Activated B cell treated with CpG ODN at 0.5 μM for 24 hours (primary cell): ENCODE data around the gene OSBPL1A. TPM values are rescaled to one million over a fixed set of nuclear protein-coding genes. Genes with fewer than 3 reads are reported as not detected.

Experiments used
- ATAC-seq: fragments of 200-7000 bp; cut with Tn5 transposase; one replicate; pipeline ENCODE4 v1.10.0; 2021; ENCODE audit warnings: low read depth, mild to moderate bottlenecking, moderate library complexity
- CTCF ChIA-PET: fragments of 350-600 bp; sonication (Branson Sonifier 250); formaldehyde crosslinking; loops from one replicate; lab custom pipeline; 2021; ENCODE audit warnings: antibody characterized with exemption; lab: Charles Lee
- POLR2A ChIA-PET: fragments of 350-600 bp; sonication (Branson Sonifier 250); formaldehyde crosslinking; loops from one replicate; lab custom pipeline; 2021; ENCODE audit warnings: antibody characterized with exemption; lab: Charles Lee
- DNase-seq: peaks from one replicate; pipeline ENCODE4 v3.0.0; 2022
- H3K27ac Mint-ChIP-seq: one replicate; pipeline ENCODE4 v1.8.0; 2020; ENCODE audit warnings: mixed read lengths
- H3K27me3 Mint-ChIP-seq: one replicate; pipeline ENCODE4 v1.8.0; 2021; ENCODE audit warnings: mixed read lengths
- H3K36me3 Mint-ChIP-seq: one replicate; pipeline ENCODE4 v1.8.0; 2021; ENCODE audit warnings: low read depth, mixed read lengths
- H3K4me1 Mint-ChIP-seq: one replicate; pipeline ENCODE4 v1.8.0; 2021; ENCODE audit warnings: mixed read lengths
- H3K4me3 Mint-ChIP-seq: one replicate; pipeline ENCODE4 v1.8.0; 2020; ENCODE audit warnings: mild to moderate bottlenecking, mixed read lengths
- H3K9me3 Mint-ChIP-seq: one replicate; pipeline ENCODE4 v1.8.0; 2020; ENCODE audit warnings: mixed read lengths
- intact Hi-C: fragments of 100-400 bp; cut with micrococcal nuclease; formaldehyde crosslinking; loops from one replicate; pipeline ENCODE4 v1.15.1; 2024
- total RNA-seq: library from RNA; stranded (reverse); gene quantifications from 2 replicates; pipeline ENCODE4 v1.2.3, GENCODE V29; 2022
- TF ChIP-seq, protein P1 (sequence below): fragments of 200-600 bp; IDR thresholded peaks from one replicate; pipeline ENCODE4 v1.8.0; 2022; ENCODE audit warnings: antibody characterized with exemption, mild to moderate bottlenecking

Gene OSBPL1A
- total RNA-seq, 1 donor from 2014 or later = 0.80 TPM

DNA sequence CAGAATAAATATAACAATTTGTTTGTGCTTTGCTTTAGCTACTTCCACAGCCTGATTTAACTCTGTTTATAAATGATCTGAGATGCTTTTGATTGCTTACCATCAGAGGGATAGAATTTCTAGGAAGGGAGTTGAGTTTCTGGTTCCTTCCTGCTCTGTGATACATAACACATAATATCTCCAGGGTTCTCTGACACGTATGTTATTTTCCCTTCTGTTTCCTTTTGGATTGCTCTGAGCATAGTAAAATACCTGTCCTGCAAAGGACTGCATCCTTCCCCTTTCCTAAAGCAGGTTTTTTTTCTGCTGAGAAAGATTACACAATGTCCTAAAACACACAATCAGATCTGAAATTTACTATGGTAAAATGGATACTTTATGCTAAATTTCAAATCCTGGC lies 182.7 kb downstream of the OSBPL1A start:
- TF ChIP-seq, protein P1, sequence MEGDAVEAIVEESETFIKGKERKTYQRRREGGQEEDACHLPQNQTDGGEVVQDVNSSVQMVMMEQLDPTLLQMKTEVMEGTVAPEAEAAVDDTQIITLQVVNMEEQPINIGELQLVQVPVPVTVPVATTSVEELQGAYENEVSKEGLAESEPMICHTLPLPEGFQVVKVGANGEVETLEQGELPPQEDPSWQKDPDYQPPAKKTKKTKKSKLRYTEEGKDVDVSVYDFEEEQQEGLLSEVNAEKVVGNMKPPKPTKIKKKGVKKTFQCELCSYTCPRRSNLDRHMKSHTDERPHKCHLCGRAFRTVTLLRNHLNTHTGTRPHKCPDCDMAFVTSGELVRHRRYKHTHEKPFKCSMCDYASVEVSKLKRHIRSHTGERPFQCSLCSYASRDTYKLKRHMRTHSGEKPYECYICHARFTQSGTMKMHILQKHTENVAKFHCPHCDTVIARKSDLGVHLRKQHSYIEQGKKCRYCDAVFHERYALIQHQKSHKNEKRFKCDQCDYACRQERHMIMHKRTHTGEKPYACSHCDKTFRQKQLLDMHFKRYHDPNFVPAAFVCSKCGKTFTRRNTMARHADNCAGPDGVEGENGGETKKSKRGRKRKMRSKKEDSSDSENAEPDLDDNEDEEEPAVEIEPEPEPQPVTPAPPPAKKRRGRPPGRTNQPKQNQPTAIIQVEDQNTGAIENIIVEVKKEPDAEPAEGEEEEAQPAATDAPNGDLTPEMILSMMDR = no peak
- intact Hi-C loops = no loop called here
- Mint-ChIP-seq H3K4me1 (no peaks in the 10 kb centered on the region), H3K27ac (no peak overlapping the region), H3K9me3 (no peaks in the 10 kb centered on the region), H3K4me3 (no peak overlapping the region), H3K36me3 (no peaks in the 10 kb centered on the region), H3K27me3 (no peaks in the 10 kb centered on the region)
- POLR2A ChIA-PET = no interaction called here
- DNase-seq (no peak), ATAC-seq (no peak)
- CTCF ChIA-PET = no interaction called here

DNA sequence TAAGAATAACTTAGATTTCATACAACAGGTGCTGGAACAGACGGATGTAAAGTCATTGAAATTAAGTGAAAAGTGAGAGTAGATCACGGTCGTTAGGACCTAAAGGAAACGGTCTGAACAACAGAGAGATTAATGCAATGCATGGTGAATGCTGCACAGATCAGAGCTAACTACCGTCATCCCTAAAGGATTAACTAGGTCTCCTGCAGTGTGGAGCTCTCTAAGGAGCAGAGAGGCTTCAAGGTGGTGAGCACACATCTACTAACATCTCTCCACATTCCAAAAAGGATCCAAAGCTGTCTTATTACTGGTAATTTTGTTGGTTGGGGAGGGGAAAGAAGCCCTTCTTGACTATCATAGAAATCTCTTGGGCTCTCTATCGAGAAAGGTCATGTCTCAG lies 183.5 kb downstream of the OSBPL1A start:
- TF ChIP-seq, protein P1 = no peak
- no peak overlapping the region for H3K4me3 Mint-ChIP-seq
- no peaks in the 10 kb centered on the region for H3K36me3 Mint-ChIP-seq
- intact Hi-C loops = no loop called here
- no peaks in the 10 kb centered on the region for H3K27me3 Mint-ChIP-seq
- POLR2A ChIA-PET = no interaction called here
- DNase-seq (no peak), ATAC-seq (no peak)
- H3K9me3 Mint-ChIP-seq = no peaks in the 10 kb centered on the region
- H3K4me1 Mint-ChIP-seq = no peaks in the 10 kb centered on the region
- CTCF ChIA-PET = no interaction called here
- H3K27ac Mint-ChIP-seq = no peak overlapping the region

DNA sequence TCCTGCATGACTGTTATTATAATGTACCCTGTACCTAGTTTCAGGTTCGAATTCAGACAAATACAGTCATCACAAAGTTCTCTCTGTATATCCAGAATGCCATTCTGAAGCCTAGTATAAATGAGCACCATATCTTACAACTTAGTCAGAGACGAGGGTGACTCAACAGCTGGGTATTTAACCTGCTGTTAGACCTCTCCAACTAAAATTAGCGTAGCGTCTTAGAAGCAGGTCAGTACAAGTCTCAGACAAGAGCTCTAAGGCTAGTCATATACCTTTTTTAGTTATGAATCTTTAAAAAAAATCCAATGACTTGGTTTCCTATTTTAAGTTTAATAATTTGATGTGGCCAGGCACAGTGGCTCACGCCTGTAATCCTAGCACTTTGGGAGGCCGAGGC lies 184.7 kb downstream of the OSBPL1A start:
- intact Hi-C loops = no loop called here
- no peaks in the 10 kb centered on the region for H3K36me3 Mint-ChIP-seq
- no peaks in the 10 kb centered on the region for H3K4me1 Mint-ChIP-seq
- TF ChIP-seq, protein P1 = no peak
- H3K27me3 Mint-ChIP-seq = peaks cover 5% of the 10 kb centered on the region
- H3K27ac Mint-ChIP-seq = no peak overlapping the region
- DNase-seq (no peak), ATAC-seq (no peak)
- POLR2A ChIA-PET = no interaction called here
- no peaks in the 10 kb centered on the region for H3K9me3 Mint-ChIP-seq
- no peak overlapping the region for H3K4me3 Mint-ChIP-seq
- CTCF ChIA-PET = no interaction called here

DNA sequence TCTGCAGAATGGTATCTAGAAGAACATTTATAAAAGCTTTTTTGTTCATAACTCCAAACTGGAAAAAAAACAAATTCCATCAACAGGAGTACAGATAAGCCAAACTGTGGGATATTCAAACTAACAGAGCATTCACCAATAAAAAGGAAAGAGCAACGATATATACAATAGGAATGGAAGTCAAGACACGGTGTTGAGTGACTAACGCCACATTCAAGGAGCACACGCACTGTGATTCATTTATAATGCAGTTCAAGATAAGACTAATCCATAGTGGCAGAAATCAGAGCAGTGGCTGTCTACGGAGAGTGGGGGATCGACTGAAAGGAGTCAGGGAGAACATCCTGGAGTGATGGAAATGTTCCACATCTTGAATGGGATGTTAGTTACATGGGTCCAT lies 188.1 kb downstream of the OSBPL1A start:
- Mint-ChIP-seq H3K36me3 (no peaks in the 10 kb centered on the region), H3K27me3 (peaks cover 7% of the 10 kb centered on the region), H3K9me3 (no peaks in the 10 kb centered on the region), H3K4me1 (no peaks in the 10 kb centered on the region), H3K4me3 (no peak overlapping the region), H3K27ac (no peak overlapping the region)
- ChIA-PET CTCF (no interaction called here), POLR2A (no interaction called here)
- TF ChIP-seq, protein P1 = no peak
- intact Hi-C loops = no loop called here
- no peak for ATAC-seq
- no peak for DNase-seq

DNA sequence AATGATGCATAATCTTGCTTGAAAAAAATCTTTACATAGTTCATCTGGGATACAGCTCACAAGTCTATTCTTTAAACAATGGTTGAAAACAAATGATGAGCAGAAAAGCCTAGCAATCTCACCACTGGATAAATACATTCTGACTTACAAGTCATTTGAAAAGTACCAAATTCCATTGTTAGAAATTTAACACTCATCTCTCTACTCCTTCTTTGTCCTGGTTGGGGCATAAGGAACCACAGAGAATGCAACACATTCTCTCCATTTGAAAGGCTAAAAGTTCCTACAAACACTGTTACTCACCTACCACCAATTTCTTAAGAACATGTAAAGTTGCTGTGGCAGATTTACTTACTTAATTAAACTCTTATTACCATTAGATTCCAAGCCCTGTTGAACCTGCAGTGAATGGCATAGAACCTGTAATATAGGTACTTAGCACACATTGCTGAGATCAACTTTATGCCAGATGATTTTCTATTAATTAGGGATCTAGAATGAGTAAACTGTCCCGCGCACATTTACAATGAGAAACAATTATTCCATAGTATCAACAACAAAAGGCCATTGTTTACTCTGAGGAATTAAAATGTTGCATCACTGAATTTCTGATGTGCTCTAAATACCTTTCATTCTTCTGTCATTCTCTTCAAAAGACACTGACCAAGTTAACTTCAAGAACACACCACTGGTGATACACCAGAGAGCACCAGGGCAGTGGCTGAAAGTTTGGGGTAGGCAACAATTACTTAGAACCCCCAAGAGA lies 189.2 kb downstream of the OSBPL1A start:
- H3K4me3 Mint-ChIP-seq = no peak overlapping the region
- no peak overlapping the region for H3K27ac Mint-ChIP-seq
- H3K36me3 Mint-ChIP-seq = no peaks in the 10 kb centered on the region
- no peaks in the 10 kb centered on the region for H3K9me3 Mint-ChIP-seq
- TF ChIP-seq, protein P1 = no peak
- ChIA-PET CTCF (no interaction called here), POLR2A (no interaction called here)
- peaks cover 7% of the 10 kb centered on the region for H3K27me3 Mint-ChIP-seq
- H3K4me1 Mint-ChIP-seq = no peaks in the 10 kb centered on the region
- intact Hi-C loops = no loop called here
- ATAC-seq = no peak
- DNase-seq = no peak
